NB4 (cell line): Measurements from ENCODE around the gene LDLRAD4.

Source experiments
- DNase-seq: peaks from one replicate; pipeline ENCODE4 v3.0.0; 2010; ENCODE audit warnings: low read depth
- H3K4me3 ChIP-seq: one replicate; pipeline ENCODE4 v1.5.1; 2011; ENCODE audit warnings: mild to moderate bottlenecking, low read depth, low read length, moderate library complexity
- MYC ChIP-seq: IDR thresholded peaks from 2 replicates; pipeline ENCODE4 v1.6.1; 2011; ENCODE audit warnings: low read depth, low read length
- POLR2A ChIP-seq: IDR thresholded peaks from 2 replicates; pipeline ENCODE4 v1.6.1; 2011; ENCODE audit warnings: mild to moderate bottlenecking; ENCODE audit not compliant: insufficient read length; ENCODE audit errors: extremely low read depth
- TF ChIP-seq, protein P1 (sequence below): IDR thresholded peaks from one replicate; pipeline ENCODE4 v1.5.1; 2012; ENCODE audit warnings: low read depth, low read length
- TF ChIP-seq, protein P2 (sequence below): IDR thresholded peaks from 2 replicates; pipeline ENCODE4 v1.6.1; 2011; ENCODE audit warnings: low read depth, low read length

LDLRAD4 gene

DNA sequence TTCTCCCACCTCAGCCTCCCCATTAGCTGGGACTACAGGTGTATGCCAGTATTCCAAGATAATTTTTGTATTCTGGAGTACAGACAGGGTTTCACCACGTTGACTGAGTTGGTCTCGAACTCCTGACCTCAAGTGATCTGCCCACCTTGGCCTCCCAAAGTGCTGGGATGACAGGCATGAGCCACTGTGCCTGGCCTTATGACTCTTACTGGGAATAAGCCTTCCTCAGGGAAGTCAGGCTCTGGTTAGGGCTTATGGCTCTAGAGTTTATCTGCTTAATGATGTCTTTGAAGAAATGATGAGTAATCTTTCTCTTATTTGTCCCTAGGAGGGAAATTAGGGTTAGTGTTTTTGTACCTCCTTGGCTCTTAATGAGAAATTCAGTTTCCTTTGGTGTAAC, 320.1 kb downstream of the LDLRAD4 start:
- H3K4me3 ChIP-seq = no peak overlapping the region
- TF ChIP-seq, protein P1, sequence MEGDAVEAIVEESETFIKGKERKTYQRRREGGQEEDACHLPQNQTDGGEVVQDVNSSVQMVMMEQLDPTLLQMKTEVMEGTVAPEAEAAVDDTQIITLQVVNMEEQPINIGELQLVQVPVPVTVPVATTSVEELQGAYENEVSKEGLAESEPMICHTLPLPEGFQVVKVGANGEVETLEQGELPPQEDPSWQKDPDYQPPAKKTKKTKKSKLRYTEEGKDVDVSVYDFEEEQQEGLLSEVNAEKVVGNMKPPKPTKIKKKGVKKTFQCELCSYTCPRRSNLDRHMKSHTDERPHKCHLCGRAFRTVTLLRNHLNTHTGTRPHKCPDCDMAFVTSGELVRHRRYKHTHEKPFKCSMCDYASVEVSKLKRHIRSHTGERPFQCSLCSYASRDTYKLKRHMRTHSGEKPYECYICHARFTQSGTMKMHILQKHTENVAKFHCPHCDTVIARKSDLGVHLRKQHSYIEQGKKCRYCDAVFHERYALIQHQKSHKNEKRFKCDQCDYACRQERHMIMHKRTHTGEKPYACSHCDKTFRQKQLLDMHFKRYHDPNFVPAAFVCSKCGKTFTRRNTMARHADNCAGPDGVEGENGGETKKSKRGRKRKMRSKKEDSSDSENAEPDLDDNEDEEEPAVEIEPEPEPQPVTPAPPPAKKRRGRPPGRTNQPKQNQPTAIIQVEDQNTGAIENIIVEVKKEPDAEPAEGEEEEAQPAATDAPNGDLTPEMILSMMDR = no peak
- TF ChIP-seq, protein P2, sequence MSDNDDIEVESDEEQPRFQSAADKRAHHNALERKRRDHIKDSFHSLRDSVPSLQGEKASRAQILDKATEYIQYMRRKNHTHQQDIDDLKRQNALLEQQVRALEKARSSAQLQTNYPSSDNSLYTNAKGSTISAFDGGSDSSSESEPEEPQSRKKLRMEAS = no peak
- no peak for TF ChIP-seq POLR2A
- TF ChIP-seq MYC = no peak
- no peak for DNase-seq

DNA sequence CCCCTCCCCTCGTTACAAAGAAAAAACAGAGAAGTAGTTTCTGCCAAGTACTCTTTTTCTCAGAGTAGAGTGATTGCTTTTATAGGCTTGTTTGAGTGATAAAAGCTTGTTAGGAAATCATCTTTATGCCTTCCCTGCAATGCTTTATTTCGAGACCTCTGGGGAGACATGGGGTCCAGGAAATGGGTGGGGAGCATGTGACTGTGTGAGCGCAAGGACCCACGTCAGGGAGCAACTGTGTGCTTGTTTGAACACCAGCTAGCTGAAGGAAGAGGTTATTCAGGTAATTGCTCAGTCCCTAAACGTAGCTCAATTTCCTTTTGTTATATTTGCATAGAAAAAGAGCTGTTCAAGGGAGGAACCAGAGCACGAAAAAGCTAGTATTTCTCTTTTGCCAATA, 320.5 kb downstream of the LDLRAD4 start:
- no peak for TF ChIP-seq MYC
- no peak for TF ChIP-seq POLR2A
- TF ChIP-seq, protein P2 = no peak
- TF ChIP-seq, protein P1 = no peak
- no peak for DNase-seq
- H3K4me3 ChIP-seq = no peak overlapping the region

DNA sequence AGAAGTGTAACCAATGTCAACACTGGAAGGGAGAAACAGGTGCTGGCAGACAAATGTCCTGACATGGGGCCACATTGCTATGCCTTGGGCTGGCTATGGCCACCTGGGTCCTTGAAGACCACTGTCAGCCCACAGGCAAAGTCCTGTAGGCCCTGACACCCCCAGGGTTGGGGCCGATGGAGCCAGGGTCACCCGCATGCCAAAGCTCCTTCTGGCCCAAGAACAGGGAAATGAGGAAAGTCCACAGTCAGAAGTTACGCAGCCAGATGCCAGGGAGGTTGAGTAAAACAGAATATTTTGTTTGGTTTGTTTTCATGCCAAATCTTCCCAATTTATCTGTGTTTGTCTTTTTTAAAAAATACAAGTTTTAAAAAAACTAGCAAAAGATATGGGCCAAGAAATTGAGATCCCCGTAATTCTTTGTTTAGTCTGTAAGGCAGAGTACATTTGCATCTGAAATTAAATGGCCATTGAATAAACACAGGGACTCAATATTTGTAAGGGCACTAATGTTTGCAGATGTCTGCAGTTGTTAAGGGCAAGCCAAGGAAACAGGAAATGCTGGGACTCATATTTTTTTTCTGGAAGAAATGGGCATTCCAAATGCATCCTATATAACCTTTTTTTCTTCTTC, 321.4 kb downstream of the LDLRAD4 start:
- TF ChIP-seq, protein P1 = no peak
- TF ChIP-seq, protein P2 = no peak
- TF ChIP-seq MYC (no peak), POLR2A (no peak)
- no peak for DNase-seq
- no peak overlapping the region for H3K4me3 ChIP-seq

DNA sequence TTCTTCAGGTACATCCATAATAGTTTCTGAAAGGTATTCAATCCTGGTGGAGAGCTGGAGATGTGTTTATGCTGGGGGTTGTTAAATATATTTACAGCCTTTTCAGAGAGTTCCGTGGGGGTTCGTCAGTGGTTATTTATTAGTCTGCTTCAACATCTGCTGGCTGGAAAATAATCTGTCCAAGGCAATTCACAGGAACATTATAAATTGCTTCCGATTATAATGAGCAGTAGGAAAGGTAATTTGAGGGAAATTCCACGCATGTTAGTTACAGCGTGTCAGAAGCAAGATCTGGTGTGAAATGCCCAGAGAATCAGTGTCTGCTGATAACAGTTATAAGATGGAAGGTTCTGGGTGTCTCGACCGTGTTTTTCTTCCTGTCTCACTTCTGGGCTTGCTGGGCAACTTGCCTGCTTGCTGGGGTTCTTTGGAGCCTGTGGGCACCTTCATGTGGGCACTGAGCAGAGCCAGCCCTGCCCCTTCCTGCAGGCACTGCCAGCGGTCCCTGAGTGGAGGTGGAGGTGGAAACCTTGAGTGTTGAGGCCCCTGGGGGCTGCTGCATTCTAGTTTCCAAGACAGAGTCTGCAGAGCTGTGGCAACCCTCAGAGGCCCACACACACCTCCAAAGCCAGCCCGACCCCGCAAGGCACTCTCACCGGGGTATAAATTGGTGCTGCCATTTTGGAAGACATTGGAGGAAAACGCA, 322.1 kb downstream of the LDLRAD4 start:
- no peak overlapping the region for H3K4me3 ChIP-seq
- no peak for DNase-seq
- TF ChIP-seq MYC = no peak
- TF ChIP-seq, protein P1 = no peak
- no peak for TF ChIP-seq POLR2A
- TF ChIP-seq, protein P2 = no peak

DNA sequence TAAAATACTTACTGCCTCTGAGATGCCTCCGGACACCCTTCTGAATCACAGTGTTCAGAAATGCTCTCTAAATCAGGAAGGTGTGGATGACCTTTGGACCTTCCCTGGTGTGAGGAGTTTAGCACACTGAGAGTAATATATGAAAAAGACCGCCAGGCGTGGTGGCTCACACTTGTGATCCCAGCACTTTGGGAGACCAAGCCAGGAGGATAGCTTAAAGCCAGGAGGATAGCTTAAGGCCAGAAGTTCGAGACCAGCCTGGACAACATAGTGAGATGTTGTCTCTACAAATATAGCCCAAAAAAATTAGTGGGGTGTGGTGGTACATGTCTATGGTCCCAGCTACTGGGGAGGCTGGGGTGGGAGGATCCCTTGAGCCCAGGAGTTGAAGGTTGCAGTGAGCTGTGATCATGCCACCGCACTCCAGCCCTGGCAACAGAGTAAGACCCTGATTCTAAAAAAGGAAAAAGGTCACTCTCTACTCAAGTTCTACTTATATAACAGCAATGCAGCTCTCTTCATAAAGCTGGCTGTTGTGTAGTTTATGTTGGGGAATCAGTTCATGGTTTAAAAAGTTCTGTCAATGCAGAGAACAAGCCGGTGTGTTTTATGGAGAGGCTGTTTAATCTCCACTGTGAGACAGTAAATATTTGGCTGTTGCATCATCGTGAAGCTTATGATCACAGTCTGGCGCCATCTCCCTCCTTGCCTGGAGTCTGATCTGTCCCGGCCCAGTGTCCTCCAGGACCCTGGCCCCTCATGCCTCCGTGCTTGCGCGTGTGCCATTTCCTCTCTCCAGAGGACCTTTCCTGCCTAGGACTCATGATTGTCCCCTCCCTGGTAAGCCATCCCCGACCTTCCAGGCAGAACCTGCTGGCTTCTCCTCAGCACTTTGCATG, 323.3 kb downstream of the LDLRAD4 start:
- TF ChIP-seq, protein P1 = no peak
- TF ChIP-seq MYC (no peak), POLR2A (no peak)
- TF ChIP-seq, protein P2 = no peak
- no peak for DNase-seq
- H3K4me3 ChIP-seq = no peak overlapping the region
